ENCODE data around the gene IGF2. TPM values are rescaled to one million over a fixed set of nuclear protein-coding genes. Genes with fewer than 3 reads are reported as not detected.

The IGF2 gene
- total and polyA plus RNA-seq, 9 donors: 21.7 to 412 (median 135) TPM

DNA sequence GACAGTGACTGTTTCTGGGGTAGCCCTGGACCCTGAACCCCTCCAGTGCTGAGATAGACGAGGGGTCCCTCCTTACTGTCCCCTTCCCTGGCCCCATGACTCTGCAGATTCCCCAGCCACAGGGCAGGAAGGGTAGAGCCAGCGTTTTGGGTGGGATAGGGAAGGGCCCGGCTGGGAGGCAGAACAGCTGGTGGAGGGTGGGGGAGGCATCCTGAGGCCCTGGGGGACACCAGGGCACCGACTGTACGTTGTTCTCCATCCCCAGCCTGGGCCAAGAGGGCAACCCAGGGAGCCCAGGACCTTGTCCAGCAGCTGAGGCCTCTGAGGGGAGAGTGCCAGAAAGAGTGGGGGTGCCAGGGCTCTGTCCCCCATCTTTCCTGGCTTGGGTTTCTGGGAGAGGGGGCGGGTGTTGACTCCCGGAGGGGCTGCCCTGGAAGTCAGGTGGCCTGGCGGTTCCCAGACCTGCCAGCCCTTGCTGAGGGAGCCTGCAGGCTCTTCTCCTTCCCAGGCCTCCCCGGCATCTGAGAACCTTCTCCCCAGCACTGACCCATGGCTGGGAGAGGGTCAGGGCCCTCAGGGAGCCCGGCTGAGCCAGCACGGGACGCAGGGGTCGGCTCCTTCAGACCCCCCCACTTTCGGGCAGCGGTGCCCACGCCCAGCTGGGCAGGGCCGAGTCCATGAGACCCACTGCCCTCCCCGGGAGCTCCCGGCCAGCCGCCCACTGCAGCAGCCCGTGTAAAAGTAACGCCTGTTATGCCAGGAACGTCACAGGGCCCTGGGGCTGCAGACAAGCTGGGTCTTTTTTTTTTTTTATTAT, 30.3 kb downstream of the IGF2 start:
- no peak overlapping the region for H3K4me3 ChIP-seq
- TF ChIP-seq EP300 (IDR thresholded peaks at IDR 0.05): no peak
- TF ChIP-seq POLR2A (IDR thresholded peaks at IDR 0.05): no peak
- TF ChIP-seq CTCF (IDR thresholded peaks at IDR 0.05): no peak
- 30 to 50% (median 34%) methylated on average over 23 of the region's 23 CpGs for WGBS, 3 donors
- no peaks in the 10 kb centered on the region for H3K27me3 ChIP-seq
- DNase-seq: no peak
- peak overlapping the region in 1 of 2 donors; percentile 73 for H3K27ac ChIP-seq
- peaks cover 11% of the 10 kb centered on the region for H3K4me1 ChIP-seq (ENCODE audit: insufficient read depth)
- no peaks in the 10 kb centered on the region for H3K9me3 ChIP-seq
- intact Hi-C loops (cut with DNase I): no loop called here
- no peaks in the 10 kb centered on the region for H3K36me3 ChIP-seq

DNA sequence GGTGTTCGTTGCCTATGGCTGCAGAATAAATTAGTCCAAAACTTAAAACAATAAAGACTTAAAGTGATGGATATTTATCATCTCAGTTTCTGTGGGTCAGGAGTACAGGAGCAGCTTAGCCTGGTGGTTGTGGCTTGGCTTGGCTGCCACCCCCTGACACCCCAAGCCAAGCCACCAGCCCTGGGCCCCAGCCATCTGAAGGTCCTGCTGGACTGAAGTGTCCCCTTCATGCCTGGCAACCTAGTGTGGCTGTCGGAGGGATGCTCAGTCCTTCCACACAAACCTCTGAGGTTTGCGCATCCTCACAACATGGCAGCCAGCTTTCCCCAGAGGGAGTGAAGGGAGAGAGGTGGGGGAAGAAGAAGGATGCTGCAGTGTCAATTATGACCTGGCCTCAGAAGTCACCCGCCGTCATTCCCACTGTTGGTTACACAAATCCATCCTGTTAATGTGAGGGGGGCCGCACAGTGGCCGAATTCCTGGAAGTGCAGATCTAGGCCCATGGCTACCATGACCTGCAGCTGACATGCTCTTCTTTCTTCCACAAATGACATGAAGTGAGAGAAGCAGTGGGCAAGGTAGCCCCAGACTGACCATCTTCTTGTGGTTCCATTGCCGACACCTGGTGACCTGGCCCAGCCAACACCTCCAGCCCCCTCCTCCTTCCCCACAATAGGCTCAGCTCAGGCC, 31.1 kb downstream of the IGF2 start:
- 90 to 98% (median 94%) methylated on average over 8 of the region's 8 CpGs for WGBS, 3 donors
- H3K36me3 ChIP-seq: no peaks in the 10 kb centered on the region
- intact Hi-C loops (cut with DNase I): no loop called here

DNA sequence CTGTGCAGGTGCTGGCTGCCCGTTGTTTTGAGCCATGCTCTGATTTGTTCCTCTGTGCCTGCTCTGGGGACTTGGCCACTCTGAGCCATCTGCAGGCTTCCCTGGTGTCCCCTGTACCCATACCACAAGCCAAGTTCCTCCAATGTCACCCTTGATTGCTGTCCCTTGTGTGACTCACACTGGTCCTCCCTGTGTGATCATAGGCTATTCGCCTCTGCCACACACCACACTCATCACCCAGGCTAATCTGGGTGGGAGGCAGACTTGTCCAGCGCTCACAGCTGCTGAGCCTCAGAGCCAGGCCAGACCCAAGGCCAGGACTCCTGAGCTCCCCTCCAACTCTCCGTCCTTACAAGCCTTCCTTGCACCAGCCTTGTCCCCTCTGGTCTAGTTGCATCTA, 31.7 kb downstream of the IGF2 start:
- Histone ChIP-seq H3K27me3 (no peaks in the 10 kb centered on the region), H3K36me3 (no peaks in the 10 kb centered on the region), H3K4me3 (no peak overlapping the region), H3K27ac (no peak overlapping the region), H3K9me3 (no peaks in the 10 kb centered on the region), H3K4me1 (ENCODE audit: insufficient read depth) (peaks cover 11% of the 10 kb centered on the region)
- DNase-seq: no peak
- no peak for TF ChIP-seq EP300 (IDR thresholded peaks at IDR 0.05)
- TF ChIP-seq CTCF (IDR thresholded peaks at IDR 0.05): no peak
- no peak for TF ChIP-seq POLR2A (IDR thresholded peaks at IDR 0.05)
- intact Hi-C loops (cut with DNase I): no loop called here
- WGBS, 3 donors: 74 to 83% (median 75%) methylated on average over 4 of the region's 4 CpGs

More for the DNA sequence above, 31.1 kb downstream of the IGF2 start:
- H3K4me1 ChIP-seq (ENCODE audit: insufficient read depth): peaks cover 11% of the 10 kb centered on the region
- TF ChIP-seq EP300 (IDR thresholded peaks at IDR 0.05) (no peak), CTCF (IDR thresholded peaks at IDR 0.05) (no peak), POLR2A (IDR thresholded peaks at IDR 0.05) (no peak)
- DNase-seq: no peak
- H3K4me3 ChIP-seq: no peak overlapping the region
- H3K9me3 ChIP-seq: no peaks in the 10 kb centered on the region
- no peak overlapping the region for H3K27ac ChIP-seq
- no peaks in the 10 kb centered on the region for H3K27me3 ChIP-seq

DNA sequence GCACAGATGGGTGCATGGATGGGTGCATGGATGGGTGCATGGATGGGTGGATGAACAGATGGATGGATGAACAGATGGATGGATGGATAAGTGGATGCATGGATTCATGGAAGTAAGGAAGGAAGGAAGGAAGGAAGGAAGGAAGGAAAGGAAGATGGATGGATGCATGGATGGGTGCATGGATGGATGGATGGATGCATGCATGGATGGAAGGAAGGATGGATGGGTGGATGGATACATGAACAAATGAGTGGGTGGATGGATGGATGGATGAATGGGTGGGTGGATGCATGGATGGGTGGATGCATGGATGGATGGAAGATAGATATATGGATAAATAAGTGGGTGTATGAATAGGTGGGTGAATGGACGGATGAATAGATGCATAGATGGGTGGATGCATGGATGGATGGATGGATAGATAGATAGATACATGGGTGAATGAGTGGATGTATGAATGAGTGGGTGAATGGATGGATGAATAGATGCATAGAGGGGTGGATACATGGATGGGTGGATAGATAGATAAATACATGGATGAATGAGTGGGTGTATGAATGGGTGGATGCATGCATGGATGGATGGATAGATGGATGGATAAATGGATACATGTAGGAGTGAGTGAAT, 32.5 kb downstream of the IGF2 start:
- Histone ChIP-seq H3K36me3 (no peaks in the 10 kb centered on the region), H3K4me1 (ENCODE audit: insufficient read depth) (peaks cover 11% of the 10 kb centered on the region), H3K4me3 (no peak overlapping the region), H3K27me3 (no peaks in the 10 kb centered on the region), H3K27ac (no peak overlapping the region), H3K9me3 (no peaks in the 10 kb centered on the region)
- intact Hi-C loops (cut with DNase I): no loop called here
- TF ChIP-seq EP300 (IDR thresholded peaks at IDR 0.05) (no peak), CTCF (IDR thresholded peaks at IDR 0.05) (no peak), POLR2A (IDR thresholded peaks at IDR 0.05) (no peak)
- no peak for DNase-seq
- 89 to 97% (median 95%) methylated on average over 1 of the region's 1 CpG for WGBS, 3 donors
